ENCODE results near the gene CALCOCO1. TPM values are rescaled to one million over a fixed set of nuclear protein-coding genes. Genes with fewer than 3 reads are reported as not detected.

The CALCOCO1 gene
- total RNA-seq, 4 donors from 2014 or later: 158 to 385 (median 239) TPM

- no peaks in the 10 kb centered on the region for H3K9me3 ChIP-seq
- peak overlapping the region in 1 of 4 donors; percentile 21 for H3K4me3 ChIP-seq
- in situ Hi-C loops (cut with MboI; ENCODE audit: low sequenced_read_pairs in 4 of 4) (no loop called here), intact Hi-C loops (cut with DNase I; ENCODE audit: low total_unique reads) (no loop called here)
- TF ChIP-seq POLR2A (IDR thresholded peaks at IDR 0.05): no peak
- TF ChIP-seq CTCF (IDR thresholded peaks at IDR 0.05 in 4 of 5, conservative IDR thresholded peaks at IDR 0.05 in 1 of 5): peak; percentile 66 to 88 (median 78)
- no peak overlapping the region for H3K27ac ChIP-seq
- H3K36me3 ChIP-seq: no peaks in the 10 kb centered on the region
- peaks cover 0 to 20% (median 20%) of the 10 kb centered on the region in 3 donors for H3K27me3 ChIP-seq
- peak in 1 of 2 donors; percentile 48 for DNase-seq
- peak; percentile 42 to 51 for ATAC-seq
- H3K4me1 ChIP-seq: no peaks in the 10 kb centered on the region
Measured at GRCh38 chr12:53757101-53757770, 30.0 kb upstream of the CALCOCO1 start.

- intact Hi-C loops (cut with DNase I; ENCODE audit: low total_unique reads): no loop called here
- in situ Hi-C loops (cut with MboI; ENCODE audit: low sequenced_read_pairs in 4 of 4): no loop called here
- Histone ChIP-seq H3K36me3 (no peaks in the 10 kb centered on the region), H3K4me1 (peaks cover 0 to 5% of the 10 kb centered on the region in 2 donors), H3K4me3 (peak overlapping the region in 1 of 4 donors; percentile 21), H3K27me3 (peaks cover 0 to 28% (median 26%) of the 10 kb centered on the region in 3 donors), H3K27ac (no peak overlapping the region), H3K9me3 (no peaks in the 10 kb centered on the region)
- TF ChIP-seq CTCF (IDR thresholded peaks at IDR 0.05 in 4 of 5, conservative IDR thresholded peaks at IDR 0.05 in 1 of 5) (no peak), POLR2A (IDR thresholded peaks at IDR 0.05) (no peak)
- no peak for DNase-seq
- no peak for ATAC-seq
Measured at GRCh38 chr12:53756300-53757100, 29.2 kb upstream of the CALCOCO1 start.

- Histone ChIP-seq H3K36me3 (no peaks in the 10 kb centered on the region), H3K27me3 (peaks cover 5 to 32% (median 31%) of the 10 kb centered on the region in 3 donors), H3K27ac (no peak overlapping the region), H3K4me3 (no peak overlapping the region), H3K9me3 (no peaks in the 10 kb centered on the region), H3K4me1 (peaks cover 0 to 10% of the 10 kb centered on the region in 2 donors)
- DNase-seq (no peak), ATAC-seq (no peak)
- intact Hi-C loops (cut with DNase I; ENCODE audit: low total_unique reads) (no loop called here), in situ Hi-C loops (cut with MboI; ENCODE audit: low sequenced_read_pairs in 4 of 4) (no loop called here)
- TF ChIP-seq CTCF (IDR thresholded peaks at IDR 0.05 in 4 of 5, conservative IDR thresholded peaks at IDR 0.05 in 1 of 5): no peak
- no peak for TF ChIP-seq POLR2A (IDR thresholded peaks at IDR 0.05)
Measured at GRCh38 chr12:53755893-53756292, 28.6 kb upstream of the CALCOCO1 start.

GRCh38 chr12:53755451-53755891, 28.2 kb upstream of the CALCOCO1 start:
- in situ Hi-C loops (cut with MboI; ENCODE audit: low sequenced_read_pairs in 4 of 4) (no loop called here), intact Hi-C loops (cut with DNase I; ENCODE audit: low total_unique reads) (no loop called here)
- H3K27ac ChIP-seq: no peak overlapping the region
- H3K4me1 ChIP-seq: peaks cover 0 to 14% of the 10 kb centered on the region in 2 donors
- ATAC-seq (no peak), DNase-seq (no peak)
- no peak overlapping the region for H3K4me3 ChIP-seq
- TF ChIP-seq CTCF (IDR thresholded peaks at IDR 0.05 in 4 of 5, conservative IDR thresholded peaks at IDR 0.05 in 1 of 5) (no peak), POLR2A (IDR thresholded peaks at IDR 0.05) (no peak)
- no peaks in the 10 kb centered on the region for H3K36me3 ChIP-seq
- H3K9me3 ChIP-seq: no peaks in the 10 kb centered on the region
- H3K27me3 ChIP-seq: peaks cover 7 to 35% (median 34%) of the 10 kb centered on the region in 3 donors
